ENCODE measurements around the gene ANO1. TPM values are rescaled to one million over a fixed set of nuclear protein-coding genes. Genes with fewer than 3 reads are reported as not detected.
A peak's percentile ranks its signal among the peaks of the same experiment; 100 is the strongest.
"Not testable (repeated sequence)": the region's sequence is repeated elsewhere in the genome, so short reads cannot be mapped to it uniquely, and the experiment has no call there.

Gene ANO1
- total RNA-seq, 6 experiments from 2014 or later: 32.1 to 292 (median 78.0) TPM

- H3K27ac ChIP-seq: no peak overlapping the region
- no peak for ATAC-seq
- 95% methylated on average over 8 of the region's 8 CpGs for WGBS (ENCODE audit: insufficient coverage, low coverage, low lambda C conversion rate, missing lambda C conversion rate)
- H3K9me3 ChIP-seq: no peaks in the 10 kb centered on the region
- intact Hi-C loops (cut with DNase I): no loop called here
- H3K36me3 ChIP-seq: peaks cover 0 to 14% (median 9%) of the 10 kb centered on the region in 4 donors
- no peak for TF ChIP-seq POLR2A (IDR thresholded peaks at IDR 0.05)
- no peak for TF ChIP-seq CTCF (IDR thresholded peaks at IDR 0.05)
- DNase-seq: peak in 1 of 3 donors; percentile 26
- H3K4me1 ChIP-seq: peaks cover 0 to under 1% (median 0%) of the 10 kb centered on the region in 4 donors
- no peak overlapping the region for H3K4me3 ChIP-seq
- H3K27me3 ChIP-seq: no peaks in the 10 kb centered on the region
These were observed 132.0 kb downstream of the ANO1 start for GRCh38 chr11:70210051-70210501.

- no peak for DNase-seq
- TF ChIP-seq CTCF (IDR thresholded peaks at IDR 0.05) (no peak), POLR2A (IDR thresholded peaks at IDR 0.05) (no peak)
- Histone ChIP-seq H3K9me3 (no peaks in the 10 kb centered on the region), H3K4me1 (no peaks in the 10 kb centered on the region), H3K27ac (no peak overlapping the region), H3K4me3 (no peak overlapping the region), H3K36me3 (peaks cover 0 to 14% (median 9%) of the 10 kb centered on the region in 4 donors), H3K27me3 (no peaks in the 10 kb centered on the region)
- no peak for ATAC-seq
- intact Hi-C loops (cut with DNase I): no loop called here
- WGBS (ENCODE audit: insufficient coverage, low coverage, low lambda C conversion rate, missing lambda C conversion rate): 78% methylated on average over 5 of the region's 5 CpGs
These were observed 132.4 kb downstream of the ANO1 start for GRCh38 chr11:70210530-70210929.

GRCh38 chr11:70212227-70212811 lies 134.2 kb downstream of the ANO1 start:
- Histone ChIP-seq H3K9me3 (no peaks in the 10 kb centered on the region), H3K36me3 (peaks cover 0 to 4% (median 1%) of the 10 kb centered on the region in 4 donors), H3K27ac (peak overlapping the region in 1 of 3 donors; percentile 6), H3K4me3 (peak overlapping the region; percentile 24 to 48 (median 38)), H3K4me1 (no peaks in the 10 kb centered on the region), H3K27me3 (no peaks in the 10 kb centered on the region)
- DNase-seq (no peak), ATAC-seq (peak; percentile 78 to 88 (median 83))
- intact Hi-C loops (cut with DNase I): no loop called here
- TF ChIP-seq CTCF (IDR thresholded peaks at IDR 0.05) (no peak), POLR2A (IDR thresholded peaks at IDR 0.05) (no peak)
- WGBS (ENCODE audit: insufficient coverage, low coverage, low lambda C conversion rate, missing lambda C conversion rate): 7% methylated on average over 4 of the region's 13 CpGs

GRCh38 chr11:70217388-70217787 lies 139.3 kb downstream of the ANO1 start:
- H3K4me1 ChIP-seq; H3K36me3 ChIP-seq; ATAC-seq; DNase-seq; H3K27me3 ChIP-seq; intact Hi-C loops (cut with DNase I); H3K4me3 ChIP-seq; H3K9me3 ChIP-seq; H3K27ac ChIP-seq: not testable (repeated sequence)
- 100% methylated on average over 4 of the region's 5 CpGs for WGBS (ENCODE audit: insufficient coverage, low coverage, low lambda C conversion rate, missing lambda C conversion rate)

GRCh38 chr11:70218076-70218475 lies 140.0 kb downstream of the ANO1 start:
- H3K27ac ChIP-seq; H3K9me3 ChIP-seq; DNase-seq; ATAC-seq; H3K27me3 ChIP-seq; intact Hi-C loops (cut with DNase I); H3K36me3 ChIP-seq; H3K4me3 ChIP-seq; H3K4me1 ChIP-seq: not testable (repeated sequence)
- 82% methylated on average over 8 of the region's 8 CpGs for WGBS (ENCODE audit: insufficient coverage, low coverage, low lambda C conversion rate, missing lambda C conversion rate)
